K562 treated with DMSO at 1 percent for 48 hours (cell line): ENCODE data around the gene NPBWR2. TPM values are rescaled to one million over a fixed set of nuclear protein-coding genes. Genes with fewer than 3 reads are reported as not detected.

ENCODE experiments used
- total RNA-seq: library from RNA; unstranded; fragments of 300-600 nt; gene quantifications from 2 replicates; pipeline ENCODE4 v1.2.3, GENCODE V29; 2022; ENCODE audit warnings: low replicate concordance; ENCODE audit errors: extremely low read depth

The NPBWR2 gene
- total RNA-seq: not detected in 2 replicates

GRCh38 chr20:64106981-64107735 lies at the start of gene NPBWR2:
Gene NPBWR2 (minus strand): TSS chr20:64107565. CDS start chr20:64106831, 734 bp downstream.

GRCh38 chr20:64083804-64084684 lies 23.3 kb downstream of the NPBWR2 start, which contains the start of gene LKAAEAR1:
Gene LKAAEAR1 (minus strand): TSS chr20:64084398. CDS start chr20:64084219, 179 bp downstream.

GRCh38 chr20:64080013-64080812 lies 27.2 kb downstream of the NPBWR2 start, which contains the start of gene OPRL1:
Gene OPRL1 (plus strand): TSS chr20:64080082. CDS start chr20:64092721, 12,639 bp downstream.

GRCh38 chr20:64079273-64080012 lies 27.9 kb downstream of the NPBWR2 start, which contains the start of gene RGS19:
Gene RGS19 (minus strand): TSS chr20:64079518. CDS start chr20:64076886, 2,632 bp downstream.

GRCh38 chr20:64062596-64063388 lies 44.6 kb downstream of the NPBWR2 start, which contains the start of gene TCEA2:
Gene TCEA2 (plus strand): TSS chr20:64063198. CDS start chr20:64063313, 115 bp downstream.

Other genes starting within 250 kb of the NPBWR2 start
- not detected in 2 replicates for gene ABHD16B, start 246.1 kb downstream of the NPBWR2 start, total RNA-seq
- not detected in 2 replicates for gene TPD52L2, start 242.3 kb downstream of the NPBWR2 start, total RNA-seq
- not detected in 2 replicates for gene DNAJC5, start 212.4 kb downstream of the NPBWR2 start, total RNA-seq
- not detected in 2 replicates for gene UCKL1, start 151.1 kb downstream of the NPBWR2 start, total RNA-seq
- not detected in 2 replicates for gene ZNF512B, start 137.6 kb downstream of the NPBWR2 start, total RNA-seq
- not detected in 2 replicates for gene SAMD10, start 127.9 kb downstream of the NPBWR2 start, total RNA-seq
- gene PRPF6, start 126.4 kb downstream of the NPBWR2 start, total RNA-seq: not detected in 2 replicates
- not detected in 2 replicates for gene C20orf204, start 71.4 kb downstream of the NPBWR2 start, total RNA-seq
- gene SOX18, start 57.9 kb downstream of the NPBWR2 start, total RNA-seq: not detected in 2 replicates
- not detected in 2 replicates for gene TCEA2, start 44.4 kb downstream of the NPBWR2 start, total RNA-seq
- gene RGS19, start 28.0 kb downstream of the NPBWR2 start, total RNA-seq: not detected in 2 replicates
- not detected in 2 replicates for gene OPRL1, start 27.5 kb downstream of the NPBWR2 start, total RNA-seq
- not detected in 2 replicates for gene LKAAEAR1, start 23.2 kb downstream of the NPBWR2 start, total RNA-seq
- gene MYT1, start 56.9 kb upstream of the NPBWR2 start, total RNA-seq: not detected in 2 replicates
- gene PCMTD2, start 148.2 kb upstream of the NPBWR2 start, total RNA-seq: not detected in 2 replicates